ENCODE results near the gene LPP.

Gene LPP

GRCh38 chr3:188343894-188344293 is 189.9 kb downstream of the LPP start:
- Histone ChIP-seq H3K4me2 (ENCODE audit: low read depth, low read length, poor library complexity, severe bottlenecking) (no peak overlapping the region), H3K27me3 (ENCODE audit: low read length) (no peaks in the 10 kb centered on the region), H3K9me2 (replicated peaks; ENCODE audit: insufficient read depth, low read length) (no peaks in the 10 kb centered on the region), H3F3A (ENCODE audit: insufficient read depth) (no peaks in the 10 kb centered on the region), H3K4me3 (ENCODE audit: insufficient read depth, low read length, poor library complexity, severe bottlenecking) (no peak overlapping the region), H3K9me3 (ENCODE audit: insufficient read depth, low read length) (no peaks in the 10 kb centered on the region), H3K36me3 (ENCODE audit: low read length) (peaks cover 3% of the 10 kb centered on the region; the same call in 1 of the 2 replicates), H3K79me2 (ENCODE audit: insufficient read depth, low read length) (no peaks in the 10 kb centered on the region), H3K9ac (ENCODE audit: low read length) (no peak overlapping the region), H4K20me1 (ENCODE audit: low read depth, low read length) (no peaks in the 10 kb centered on the region), H3K27ac (ENCODE audit: low read depth, low read length) (no peak overlapping the region), H2AFZ (ENCODE audit: low read depth, low read length, severe bottlenecking) (no peak overlapping the region)
- TF ChIP-seq, protein P1, sequence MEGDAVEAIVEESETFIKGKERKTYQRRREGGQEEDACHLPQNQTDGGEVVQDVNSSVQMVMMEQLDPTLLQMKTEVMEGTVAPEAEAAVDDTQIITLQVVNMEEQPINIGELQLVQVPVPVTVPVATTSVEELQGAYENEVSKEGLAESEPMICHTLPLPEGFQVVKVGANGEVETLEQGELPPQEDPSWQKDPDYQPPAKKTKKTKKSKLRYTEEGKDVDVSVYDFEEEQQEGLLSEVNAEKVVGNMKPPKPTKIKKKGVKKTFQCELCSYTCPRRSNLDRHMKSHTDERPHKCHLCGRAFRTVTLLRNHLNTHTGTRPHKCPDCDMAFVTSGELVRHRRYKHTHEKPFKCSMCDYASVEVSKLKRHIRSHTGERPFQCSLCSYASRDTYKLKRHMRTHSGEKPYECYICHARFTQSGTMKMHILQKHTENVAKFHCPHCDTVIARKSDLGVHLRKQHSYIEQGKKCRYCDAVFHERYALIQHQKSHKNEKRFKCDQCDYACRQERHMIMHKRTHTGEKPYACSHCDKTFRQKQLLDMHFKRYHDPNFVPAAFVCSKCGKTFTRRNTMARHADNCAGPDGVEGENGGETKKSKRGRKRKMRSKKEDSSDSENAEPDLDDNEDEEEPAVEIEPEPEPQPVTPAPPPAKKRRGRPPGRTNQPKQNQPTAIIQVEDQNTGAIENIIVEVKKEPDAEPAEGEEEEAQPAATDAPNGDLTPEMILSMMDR (IDR thresholded peaks at IDR 0.05; ENCODE audit: insufficient read depth, low read length, poor library complexity, severe bottlenecking), result no peak
- TF ChIP-seq EZH2phosphoT487 (conservative IDR thresholded peaks at IDR 0.05; ENCODE audit: low read length), result no peak

DNA sequence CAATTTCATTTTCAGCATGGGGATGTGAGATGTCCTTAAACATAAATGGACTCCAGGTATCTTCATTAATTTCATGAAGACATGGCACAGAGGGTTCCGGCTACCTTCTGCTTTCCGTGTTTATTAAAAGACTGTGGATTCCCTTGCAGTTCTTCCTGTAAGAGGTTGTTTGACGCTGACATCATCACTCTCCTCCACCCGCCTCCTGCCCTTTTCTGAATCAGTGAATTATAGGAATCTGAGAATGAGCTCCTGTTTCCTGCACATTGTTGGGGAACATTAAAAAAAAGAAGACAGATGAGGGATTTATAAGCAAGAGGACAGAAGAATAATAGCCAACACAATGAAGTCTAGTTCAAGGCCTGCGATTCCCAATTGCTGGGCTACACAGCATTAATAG is 191.3 kb downstream of the LPP start:
- Histone ChIP-seq H3K27me3 (ENCODE audit: low read length) (no peaks in the 10 kb centered on the region), H3F3A (ENCODE audit: insufficient read depth) (no peaks in the 10 kb centered on the region), H3K9ac (ENCODE audit: low read length) (no peak overlapping the region), H3K9me2 (replicated peaks; ENCODE audit: insufficient read depth, low read length) (no peaks in the 10 kb centered on the region), H3K27ac (ENCODE audit: low read depth, low read length) (no peak overlapping the region), H3K36me3 (ENCODE audit: low read length) (peaks cover 3% of the 10 kb centered on the region; the same call in 1 of the 2 replicates), H3K4me2 (ENCODE audit: low read depth, low read length, poor library complexity, severe bottlenecking) (no peak overlapping the region), H3K4me3 (ENCODE audit: insufficient read depth, low read length, poor library complexity, severe bottlenecking) (no peak overlapping the region), H2AFZ (ENCODE audit: low read depth, low read length, severe bottlenecking) (no peak overlapping the region), H3K79me2 (ENCODE audit: insufficient read depth, low read length) (no peaks in the 10 kb centered on the region), H3K9me3 (ENCODE audit: insufficient read depth, low read length) (no peaks in the 10 kb centered on the region), H4K20me1 (ENCODE audit: low read depth, low read length) (no peaks in the 10 kb centered on the region)
- TF ChIP-seq, protein P1 (IDR thresholded peaks at IDR 0.05; ENCODE audit: insufficient read depth, low read length, poor library complexity, severe bottlenecking), result no peak
- TF ChIP-seq EZH2phosphoT487 (conservative IDR thresholded peaks at IDR 0.05; ENCODE audit: low read length), result no peak

GRCh38 chr3:188348435-188349244 is 194.7 kb downstream of the LPP start:
- Histone ChIP-seq H3K4me2 (ENCODE audit: low read depth, low read length, poor library complexity, severe bottlenecking) (no peak overlapping the region), H3F3A (ENCODE audit: insufficient read depth) (no peaks in the 10 kb centered on the region), H3K4me3 (ENCODE audit: insufficient read depth, low read length, poor library complexity, severe bottlenecking) (no peak overlapping the region), H3K27me3 (ENCODE audit: low read length) (no peaks in the 10 kb centered on the region), H3K27ac (ENCODE audit: low read depth, low read length) (no peak overlapping the region), H3K36me3 (ENCODE audit: low read length) (no peaks in the 10 kb centered on the region), H3K79me2 (ENCODE audit: insufficient read depth, low read length) (no peaks in the 10 kb centered on the region), H3K9ac (ENCODE audit: low read length) (no peak overlapping the region), H2AFZ (ENCODE audit: low read depth, low read length, severe bottlenecking) (no peak overlapping the region), H4K20me1 (ENCODE audit: low read depth, low read length) (no peaks in the 10 kb centered on the region), H3K9me2 (replicated peaks; ENCODE audit: insufficient read depth, low read length) (no peaks in the 10 kb centered on the region), H3K9me3 (ENCODE audit: insufficient read depth, low read length) (no peaks in the 10 kb centered on the region)
- no peak for TF ChIP-seq EZH2phosphoT487 (conservative IDR thresholded peaks at IDR 0.05; ENCODE audit: low read length)
- TF ChIP-seq, protein P1 (IDR thresholded peaks at IDR 0.05; ENCODE audit: insufficient read depth, low read length, poor library complexity, severe bottlenecking), result no peak

All from SU-DHL-6 (cell line).